ENCODE data around the gene ANTXR1.

GRCh38 chr2:68992933-68993332, 20.0 kb upstream of the ANTXR1 start:
- TF ChIP-seq TCF12 (IDR thresholded peaks at IDR 0.05; ENCODE audit: low read depth, low read length) (no peak), EZH2 (IDR thresholded peaks at IDR 0.05; ENCODE audit: low read depth, low read length, severe bottlenecking) (no peak)
- TF ChIP-seq, protein P1, sequence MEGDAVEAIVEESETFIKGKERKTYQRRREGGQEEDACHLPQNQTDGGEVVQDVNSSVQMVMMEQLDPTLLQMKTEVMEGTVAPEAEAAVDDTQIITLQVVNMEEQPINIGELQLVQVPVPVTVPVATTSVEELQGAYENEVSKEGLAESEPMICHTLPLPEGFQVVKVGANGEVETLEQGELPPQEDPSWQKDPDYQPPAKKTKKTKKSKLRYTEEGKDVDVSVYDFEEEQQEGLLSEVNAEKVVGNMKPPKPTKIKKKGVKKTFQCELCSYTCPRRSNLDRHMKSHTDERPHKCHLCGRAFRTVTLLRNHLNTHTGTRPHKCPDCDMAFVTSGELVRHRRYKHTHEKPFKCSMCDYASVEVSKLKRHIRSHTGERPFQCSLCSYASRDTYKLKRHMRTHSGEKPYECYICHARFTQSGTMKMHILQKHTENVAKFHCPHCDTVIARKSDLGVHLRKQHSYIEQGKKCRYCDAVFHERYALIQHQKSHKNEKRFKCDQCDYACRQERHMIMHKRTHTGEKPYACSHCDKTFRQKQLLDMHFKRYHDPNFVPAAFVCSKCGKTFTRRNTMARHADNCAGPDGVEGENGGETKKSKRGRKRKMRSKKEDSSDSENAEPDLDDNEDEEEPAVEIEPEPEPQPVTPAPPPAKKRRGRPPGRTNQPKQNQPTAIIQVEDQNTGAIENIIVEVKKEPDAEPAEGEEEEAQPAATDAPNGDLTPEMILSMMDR (IDR thresholded peaks at IDR 0.05; ENCODE audit: control extremely low read depth in 1 of 3, insufficient read depth in 1 of 3, low read depth in 1 of 3, low read length in 3 of 3): no peak

Measured in H1 (cell line).